SK-N-SH (cell line): ENCODE data around the gene RBM28. TPM values are rescaled to one million over a fixed set of nuclear protein-coding genes. Genes with fewer than 3 reads are reported as not detected.

Experiments used
- CTCF ChIA-PET: fragments of 300-600, 350-600 bp; formaldehyde crosslinking; extraction: SDS; loops from one replicate; lab custom pipeline; 2021; lab: Yijun Ruan, JAX
- POLR2A ChIA-PET: fragments of 350-600 bp; sonication (Branson Sonifier 250); formaldehyde crosslinking; extraction: SDS; loops from one replicate; lab custom pipeline; 2020; ENCODE audit warnings: antibody characterized with exemption, inconsistent platforms; lab: Yijun Ruan, JAX
- DNase-seq: peaks from one replicate; pipeline ENCODE4 v3.0.0; 2012
- H2AFZ ChIP-seq: fragments of 200-600 bp; sonication (generic); 2 replicates; pipeline ENCODE4 v1.8.1; 2016; ENCODE audit warnings: antibody characterized with exemption, mild to moderate bottlenecking, low read depth
- H3F3A ChIP-seq: fragments of 200-600 bp; sonication (generic); replicated peaks from 2 replicates; pipeline ENCODE3; 2016; ENCODE audit warnings: antibody characterized with exemption, mild to moderate bottlenecking; ENCODE audit not compliant: insufficient read depth
- H3K27ac ChIP-seq, 2 experiments: fragments of 200-500 bp in 1 of 2; fragments of 200-600 bp in 1 of 2; sonication (Bioruptor generic) in 1 of 2; sonication (generic), shearing (Covaris generic) in 1 of 2; 2 replicates each; pipeline versions ENCODE4 v1.5.1 to v1.6.1; 2014 to 2016; ENCODE audit warnings: low read depth in 2 of 2, inconsistent platforms in 1 of 2, low read length in 1 of 2, mild to moderate bottlenecking in 1 of 2, mixed read lengths in 1 of 2
- H3K27me3 ChIP-seq: fragments of 200-600 bp; sonication (generic), shearing (Covaris generic); 2 replicates; pipeline ENCODE4 v1.6.1; 2016; ENCODE audit warnings: mixed run types; ENCODE audit not compliant: insufficient read depth
- H3K36me3 ChIP-seq, 2 experiments: fragments of 200-500 bp in 1 of 2; fragments of 200-600 bp in 1 of 2; sonication (Bioruptor generic) in 1 of 2; sonication (generic) in 1 of 2; replicated peaks in 1 of 2; 2 replicates each; pipeline versions ENCODE3 to v1.5.1; 2014 to 2016; ENCODE audit warnings: low read length in 1 of 2, mild to moderate bottlenecking in 1 of 2; ENCODE audit not compliant: insufficient read depth in 2 of 2, control insufficient read depth in 1 of 2
- H3K4me1 ChIP-seq, 2 experiments: fragments of 200-500 bp in 1 of 2; fragments of 200-600 bp in 1 of 2; sonication (Bioruptor generic) in 1 of 2; sonication (generic), shearing (Covaris generic) in 1 of 2; 2 replicates each; pipeline versions ENCODE4 v1.5.1 to v1.6.1; 2014 to 2016; ENCODE audit warnings: low read depth in 1 of 2, low read length in 1 of 2, mixed run types in 1 of 2; ENCODE audit not compliant: insufficient read depth in 2 of 2, control insufficient read depth in 1 of 2
- H3K4me2 ChIP-seq: fragments of 200-600 bp; sonication (generic), shearing (Covaris generic); 2 replicates; pipeline ENCODE4 v1.6.1; 2017; ENCODE audit warnings: mixed run types
- H3K4me3 ChIP-seq, 2 experiments: fragments of 200-500 bp in 1 of 2; fragments of 200-600 bp in 1 of 2; sonication (Bioruptor generic) in 1 of 2; sonication (generic), shearing (Covaris generic) in 1 of 2; 2 replicates each; pipeline versions ENCODE4 v1.5.1 to v1.8.1; 2014 to 2016; ENCODE audit warnings: low read depth in 2 of 2, inconsistent platforms in 1 of 2, low read length in 1 of 2, mild to moderate bottlenecking in 1 of 2, mixed read lengths in 1 of 2, moderate library complexity in 1 of 2
- H3K79me2 ChIP-seq: fragments of 200-600 bp; sonication (generic); 2 replicates; pipeline ENCODE4 v1.8.1; 2017; ENCODE audit warnings: mild to moderate bottlenecking; ENCODE audit not compliant: insufficient read depth
- H3K9ac ChIP-seq: fragments of 200-600 bp; sonication (generic); 2 replicates; pipeline ENCODE4 v1.6.1; 2017; ENCODE audit warnings: mixed run types
- H3K9me2 ChIP-seq: fragments of 200-600 bp; sonication (generic); 2 replicates; pipeline ENCODE4 v1.6.1; 2017; ENCODE audit warnings: mixed run types
- H3K9me3 ChIP-seq: fragments of 200-600 bp; sonication (generic); 2 replicates; pipeline ENCODE4 v1.6.1; 2017; ENCODE audit warnings: mixed run types, mild to moderate bottlenecking, moderate library complexity
- H4K20me1 ChIP-seq: fragments of 200-600 bp; sonication (generic); 2 replicates; pipeline ENCODE4 v1.6.1; 2017; ENCODE audit warnings: mild to moderate bottlenecking, mixed run types; ENCODE audit not compliant: insufficient read depth
- CHD2 ChIP-seq: fragments of 150-350 bp; IDR thresholded peaks from 2 replicates; pipeline ENCODE4 v1.6.1; 2018; ENCODE audit warnings: low read length; ENCODE audit not compliant: partially characterized antibody
- ELF1 ChIP-seq: IDR thresholded peaks from 2 replicates; pipeline ENCODE4 v1.4.0; 2012
- GABPA ChIP-seq: IDR thresholded peaks from 2 replicates; pipeline ENCODE4 v1.4.0; 2012; ENCODE audit warnings: low read depth, mild to moderate bottlenecking
- JUND ChIP-seq: IDR thresholded peaks from 2 replicates; pipeline ENCODE4 v1.4.0; 2012
- MEF2A ChIP-seq: IDR thresholded peaks from 2 replicates; pipeline ENCODE4 v1.4.0; 2012; ENCODE audit warnings: low read depth, borderline replicate concordance
- NFIC ChIP-seq: IDR thresholded peaks from 2 replicates; pipeline ENCODE4 v1.4.0; 2012; ENCODE audit warnings: borderline replicate concordance
- RAD21 ChIP-seq: IDR thresholded peaks from 2 replicates; pipeline ENCODE4 v1.6.1; 2012; ENCODE audit warnings: mild to moderate bottlenecking, low read length
- RXRA ChIP-seq: IDR thresholded peaks from 2 replicates; pipeline ENCODE4 v1.4.0; 2012; ENCODE audit warnings: low read depth, mild to moderate bottlenecking, borderline replicate concordance
- SMC3 ChIP-seq: IDR thresholded peaks from 2 replicates; pipeline ENCODE4 v1.6.1; 2012; ENCODE audit warnings: low read depth, low read length, improper control_type of control experiment
- TEAD4 ChIP-seq: IDR thresholded peaks from 2 replicates; pipeline ENCODE4 v1.4.0; 2012; ENCODE audit warnings: mild to moderate bottlenecking, borderline replicate concordance; ENCODE audit not compliant: insufficient read depth
- YY1 ChIP-seq: IDR thresholded peaks from 2 replicates; pipeline ENCODE4 v1.4.0; 2012; ENCODE audit warnings: low read depth, mild to moderate bottlenecking
- WGBS: methylation state at CpG from one replicate; pipeline ENCODE4 v1.1.6; 2017; ENCODE audit warnings: low lambda C conversion rate; 5-methylcytosine and 5-hydroxymethylcytosine counted together
- polyA plus RNA-seq, 3 experiments: library from polyadenylated mRNA; depleted of rRNA; stranded (reverse); fragments of >200 nt; gene quantifications; 2 replicates each; pipeline ENCODE4 v1.2.3, GENCODE V29; 2012
- TF ChIP-seq, protein P1 (sequence below): fragments of 200-600 bp; sonication (generic); IDR thresholded peaks from 2 replicates; pipeline ENCODE4 v1.6.1; 2017; ENCODE audit warnings: antibody characterized with exemption, mild to moderate bottlenecking, moderate library complexity
- TF ChIP-seq, protein P2 (sequence below): IDR thresholded peaks from 2 replicates; pipeline ENCODE4 v1.6.1; 2012; ENCODE audit warnings: mild to moderate bottlenecking, low read depth, low read length, moderate library complexity

Gene RBM28
- polyA plus RNA-seq, 1 of the 3 experiments (the other 2 are of a cell fraction) = 29.1 TPM

DNA sequence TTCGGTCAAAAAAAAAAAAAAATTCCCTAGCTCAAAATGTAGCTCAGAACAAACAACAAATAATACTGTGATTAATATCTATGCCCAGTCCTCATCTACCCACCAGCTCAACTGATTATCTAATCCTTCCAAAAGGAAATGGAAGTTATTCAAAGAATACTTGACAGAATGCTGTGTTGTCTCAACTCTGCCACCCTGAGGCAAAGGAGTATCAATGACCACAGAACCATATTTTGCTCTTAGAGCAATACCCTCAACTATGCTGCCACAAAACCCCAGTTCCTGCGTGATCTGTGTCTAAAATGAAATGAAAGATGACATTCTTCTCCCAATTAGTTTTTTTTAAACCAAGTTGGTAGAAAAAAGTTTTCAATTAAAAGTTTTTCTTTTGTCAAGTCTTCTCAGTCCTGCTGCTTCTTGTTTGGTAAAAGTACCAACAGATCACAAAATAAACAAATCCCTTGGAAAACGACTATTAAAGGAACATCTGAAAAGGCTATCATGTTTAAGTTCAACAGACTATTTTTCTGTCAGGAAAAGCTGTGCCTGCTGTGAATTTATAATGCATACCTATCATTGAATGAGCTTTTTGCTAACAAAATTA lies 21.6 kb downstream of the RBM28 start:
- WGBS = 73% methylated on average over 3 of the region's 3 CpGs
- Histone ChIP-seq H3F3A (peaks cover 18% of the 10 kb centered on the region), H4K20me1 (no peaks in the 10 kb centered on the region), H2AFZ (no peak overlapping the region), H3K9ac (no peak overlapping the region), H3K9me3 (no peaks in the 10 kb centered on the region), H3K36me3 (peaks cover 77 to 82% of the 10 kb centered on the region in 2 experiments), H3K27me3 (no peaks in the 10 kb centered on the region), H3K9me2 (no peaks in the 10 kb centered on the region), H3K27ac (peak overlapping the region in 1 of 2 experiments; percentile 16; a peak in 1 of 4 replicates), H3K4me1 (peaks cover 0 to 6% of the 10 kb centered on the region in 2 experiments; a peak in 2 of 4 replicates), H3K4me3 (no peak overlapping the region), H3K79me2 (no peaks in the 10 kb centered on the region), H3K4me2 (no peak overlapping the region)
- TF ChIP-seq CHD2 = peak; percentile 13
- TF ChIP-seq MEF2A = no peak
- TF ChIP-seq ELF1 = no peak
- TF ChIP-seq, protein P1, sequence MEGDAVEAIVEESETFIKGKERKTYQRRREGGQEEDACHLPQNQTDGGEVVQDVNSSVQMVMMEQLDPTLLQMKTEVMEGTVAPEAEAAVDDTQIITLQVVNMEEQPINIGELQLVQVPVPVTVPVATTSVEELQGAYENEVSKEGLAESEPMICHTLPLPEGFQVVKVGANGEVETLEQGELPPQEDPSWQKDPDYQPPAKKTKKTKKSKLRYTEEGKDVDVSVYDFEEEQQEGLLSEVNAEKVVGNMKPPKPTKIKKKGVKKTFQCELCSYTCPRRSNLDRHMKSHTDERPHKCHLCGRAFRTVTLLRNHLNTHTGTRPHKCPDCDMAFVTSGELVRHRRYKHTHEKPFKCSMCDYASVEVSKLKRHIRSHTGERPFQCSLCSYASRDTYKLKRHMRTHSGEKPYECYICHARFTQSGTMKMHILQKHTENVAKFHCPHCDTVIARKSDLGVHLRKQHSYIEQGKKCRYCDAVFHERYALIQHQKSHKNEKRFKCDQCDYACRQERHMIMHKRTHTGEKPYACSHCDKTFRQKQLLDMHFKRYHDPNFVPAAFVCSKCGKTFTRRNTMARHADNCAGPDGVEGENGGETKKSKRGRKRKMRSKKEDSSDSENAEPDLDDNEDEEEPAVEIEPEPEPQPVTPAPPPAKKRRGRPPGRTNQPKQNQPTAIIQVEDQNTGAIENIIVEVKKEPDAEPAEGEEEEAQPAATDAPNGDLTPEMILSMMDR = peak; percentile 68
- TF ChIP-seq GABPA = no peak
- TF ChIP-seq, protein P2, sequence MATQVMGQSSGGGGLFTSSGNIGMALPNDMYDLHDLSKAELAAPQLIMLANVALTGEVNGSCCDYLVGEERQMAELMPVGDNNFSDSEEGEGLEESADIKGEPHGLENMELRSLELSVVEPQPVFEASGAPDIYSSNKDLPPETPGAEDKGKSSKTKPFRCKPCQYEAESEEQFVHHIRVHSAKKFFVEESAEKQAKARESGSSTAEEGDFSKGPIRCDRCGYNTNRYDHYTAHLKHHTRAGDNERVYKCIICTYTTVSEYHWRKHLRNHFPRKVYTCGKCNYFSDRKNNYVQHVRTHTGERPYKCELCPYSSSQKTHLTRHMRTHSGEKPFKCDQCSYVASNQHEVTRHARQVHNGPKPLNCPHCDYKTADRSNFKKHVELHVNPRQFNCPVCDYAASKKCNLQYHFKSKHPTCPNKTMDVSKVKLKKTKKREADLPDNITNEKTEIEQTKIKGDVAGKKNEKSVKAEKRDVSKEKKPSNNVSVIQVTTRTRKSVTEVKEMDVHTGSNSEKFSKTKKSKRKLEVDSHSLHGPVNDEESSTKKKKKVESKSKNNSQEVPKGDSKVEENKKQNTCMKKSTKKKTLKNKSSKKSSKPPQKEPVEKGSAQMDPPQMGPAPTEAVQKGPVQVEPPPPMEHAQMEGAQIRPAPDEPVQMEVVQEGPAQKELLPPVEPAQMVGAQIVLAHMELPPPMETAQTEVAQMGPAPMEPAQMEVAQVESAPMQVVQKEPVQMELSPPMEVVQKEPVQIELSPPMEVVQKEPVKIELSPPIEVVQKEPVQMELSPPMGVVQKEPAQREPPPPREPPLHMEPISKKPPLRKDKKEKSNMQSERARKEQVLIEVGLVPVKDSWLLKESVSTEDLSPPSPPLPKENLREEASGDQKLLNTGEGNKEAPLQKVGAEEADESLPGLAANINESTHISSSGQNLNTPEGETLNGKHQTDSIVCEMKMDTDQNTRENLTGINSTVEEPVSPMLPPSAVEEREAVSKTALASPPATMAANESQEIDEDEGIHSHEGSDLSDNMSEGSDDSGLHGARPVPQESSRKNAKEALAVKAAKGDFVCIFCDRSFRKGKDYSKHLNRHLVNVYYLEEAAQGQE = no peak
- no peak for TF ChIP-seq JUND
- peak; percentile 70 for TF ChIP-seq RAD21
- TF ChIP-seq NFIC = no peak
- TF ChIP-seq SMC3 = peak; percentile 56
- TF ChIP-seq TEAD4 = no peak
- no peak for TF ChIP-seq RXRA
- TF ChIP-seq YY1 = no peak
- ChIA-PET POLR2A (interaction anchor here (0.7 to 1.5 kb wide), 3 partner anchors 12 to 55 kb away, joined by 3 to 4 read pairs (median 3); partner anchors contain the start of gene RBM28), CTCF (interaction anchor here (0.6 to 6.1 kb wide), 23 partner anchors 9 to 614 kb away, joined by 3 to 29 read pairs (median 4); partner anchors contain the start of gene RBM28)
- DNase-seq = peak; percentile 47
